ENCODE measurements around the gene PDLIM7.

- TF ChIP-seq TAF1 (IDR thresholded peaks at IDR 0.05; ENCODE audit: low read depth) = no peak
- no peak for TF ChIP-seq MAX (IDR thresholded peaks at IDR 0.05)
- TF ChIP-seq YY1 (IDR thresholded peaks at IDR 0.05; ENCODE audit: low read depth) = no peak
- TF ChIP-seq EGR1 (IDR thresholded peaks at IDR 0.05) = no peak
- no peak for TF ChIP-seq TCF12 (IDR thresholded peaks at IDR 0.05; ENCODE audit: low read depth)
- TF ChIP-seq REST (IDR thresholded peaks at IDR 0.05; ENCODE audit: low read depth) = no peak
- TF ChIP-seq EP300 (IDR thresholded peaks at IDR 0.05; ENCODE audit: borderline replicate concordance) = no peak
- no peak for TF ChIP-seq TEAD4 (IDR thresholded peaks at IDR 0.05)
These were observed 38.0 kb downstream of the PDLIM7 start for GRCh38 chr5:177459357-177459756.
